ENCODE data around the gene ADA. TPM values are rescaled to one million over a fixed set of nuclear protein-coding genes. Genes with fewer than 3 reads are reported as not detected.

The ADA gene
- total RNA-seq, 1 donor from 2014 or later, result 7.7 TPM

DNA sequence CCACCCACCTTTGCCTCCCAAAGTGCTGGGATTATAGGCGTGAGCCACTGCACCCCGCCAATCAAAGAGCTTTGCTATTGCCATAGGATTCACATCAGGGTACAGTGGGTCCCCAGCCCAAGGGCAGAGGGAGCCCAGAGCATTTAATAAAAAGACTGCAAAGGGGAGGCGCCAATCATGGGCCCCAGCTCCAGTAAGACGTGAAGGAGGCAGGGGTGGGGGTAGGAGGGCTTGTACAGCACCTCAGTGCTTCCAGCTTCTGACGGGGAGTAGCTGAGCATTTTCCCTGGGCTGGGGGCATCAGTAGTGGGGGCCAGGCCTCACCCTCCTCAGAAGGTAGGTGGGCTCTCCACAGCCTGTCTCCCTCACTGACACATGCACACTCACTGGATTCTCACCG lies 1.5 kb downstream of the ADA start:
- no peak for TF ChIP-seq CTCF (IDR thresholded peaks at IDR 0.05)
- Histone ChIP-seq H3K36me3 (no peaks in the 10 kb centered on the region), H3K27me3 (ENCODE audit: low read depth) (no peaks in the 10 kb centered on the region), H3K4me1 (peaks cover 42% of the 10 kb centered on the region), H3K9me3 (no peaks in the 10 kb centered on the region), H3K27ac (no peak overlapping the region), H3K4me3 (no peak overlapping the region)
- intact Hi-C loops (cut with DNase I), result no loop called here
- ATAC-seq (no peak), DNase-seq (no peak)

DNA sequence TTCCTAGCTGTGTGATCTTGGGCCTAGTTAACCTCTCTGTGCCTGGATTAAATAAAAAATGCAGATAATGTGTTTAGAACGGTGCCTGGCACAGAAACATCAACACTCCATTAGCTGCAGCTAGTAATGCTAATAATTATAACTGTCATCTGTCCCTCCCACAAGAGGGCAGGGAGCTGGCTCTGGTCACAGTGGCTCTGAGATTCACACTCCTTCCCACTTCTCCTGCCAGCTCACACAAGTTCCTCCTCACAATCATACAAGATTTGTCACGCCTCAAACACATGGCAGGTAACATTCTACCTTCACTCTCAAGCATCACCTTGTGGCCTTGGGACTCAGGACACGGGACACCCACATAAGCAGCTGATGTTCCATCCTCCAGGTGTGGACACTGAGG lies 2.4 kb downstream of the ADA start:
- TF ChIP-seq CTCF (IDR thresholded peaks at IDR 0.05), result no peak
- Histone ChIP-seq H3K27me3 (ENCODE audit: low read depth) (no peaks in the 10 kb centered on the region), H3K9me3 (no peaks in the 10 kb centered on the region), H3K27ac (no peak overlapping the region), H3K4me1 (peaks cover 50% of the 10 kb centered on the region), H3K36me3 (no peaks in the 10 kb centered on the region), H3K4me3 (no peak overlapping the region)
- ATAC-seq (no peak), DNase-seq (no peak)
- intact Hi-C loops (cut with DNase I), result no loop called here

- no peak overlapping the region for H3K27ac ChIP-seq
- no peak overlapping the region for H3K4me3 ChIP-seq
- no peak for DNase-seq
- no peak for ATAC-seq
- H3K36me3 ChIP-seq, result no peaks in the 10 kb centered on the region
- no peaks in the 10 kb centered on the region for H3K9me3 ChIP-seq
- no peaks in the 10 kb centered on the region for H3K27me3 ChIP-seq (ENCODE audit: low read depth)
- peaks cover 55% of the 10 kb centered on the region for H3K4me1 ChIP-seq
- intact Hi-C loops (cut with DNase I), result no loop called here
- TF ChIP-seq CTCF (IDR thresholded peaks at IDR 0.05), result no peak
Measured at GRCh38 chr20:44648579-44648978, 2.9 kb downstream of the ADA start.

GRCh38 chr20:44648068-44648467 lies 3.4 kb downstream of the ADA start:
- ATAC-seq (no peak), DNase-seq (no peak)
- H3K9me3 ChIP-seq, result no peaks in the 10 kb centered on the region
- no peak overlapping the region for H3K27ac ChIP-seq
- H3K27me3 ChIP-seq (ENCODE audit: low read depth), result no peaks in the 10 kb centered on the region
- no peak overlapping the region for H3K4me3 ChIP-seq
- TF ChIP-seq CTCF (IDR thresholded peaks at IDR 0.05), result no peak
- no peaks in the 10 kb centered on the region for H3K36me3 ChIP-seq
- H3K4me1 ChIP-seq, result peaks cover 55% of the 10 kb centered on the region
- intact Hi-C loops (cut with DNase I), result no loop called here

- H3K27me3 ChIP-seq (ENCODE audit: low read depth), result no peaks in the 10 kb centered on the region
- H3K27ac ChIP-seq, result peak overlapping the region; percentile 58
- H3K9me3 ChIP-seq, result no peaks in the 10 kb centered on the region
- no peak for TF ChIP-seq CTCF (IDR thresholded peaks at IDR 0.05)
- no peak overlapping the region for H3K4me3 ChIP-seq
- intact Hi-C loops (cut with DNase I), result no loop called here
- DNase-seq (no peak), ATAC-seq (peak in 1 of 2 donors; percentile 6)
- H3K36me3 ChIP-seq, result no peaks in the 10 kb centered on the region
- H3K4me1 ChIP-seq, result peaks cover 66% of the 10 kb centered on the region
Measured at GRCh38 chr20:44646641-44647274, 4.7 kb downstream of the ADA start.

Data from lower lobe of right lung (tissue), 2 donors.